Measurements from ENCODE around the gene UBXN2A.
A peak's percentile ranks its signal among the peaks of the same experiment; 100 is the strongest.

Gene UBXN2A

GRCh38 chr2:24009367-24009679 lies 69.1 kb downstream of the UBXN2A start:
- H3K27ac ChIP-seq (replicated peaks; ENCODE audit: low read length): no peak overlapping the region
- no peak overlapping the region for H3K4me3 ChIP-seq (ENCODE audit: low read length in 2 of 2)
- DNase-seq (ENCODE audit: low spot score): no peak
- H3K23ac ChIP-seq (ENCODE audit: low read depth, low read length, poor library complexity): no peak overlapping the region
- no peak overlapping the region for H4K91ac ChIP-seq (ENCODE audit: low read depth, low read length, poor library complexity)
- H2AFZ ChIP-seq (ENCODE audit: low read length): no peak overlapping the region
- no CpG with 5 or more reads among the region's 9 CpGs for WGBS, 2 donors (ENCODE audit: extremely low coverage in 2 of 2, insufficient read length in 2 of 2, insufficient replicate concordance in 1 of 2)
- H2BK5ac ChIP-seq (ENCODE audit: low read length): no peak overlapping the region
- no peak overlapping the region for H2BK12ac ChIP-seq (ENCODE audit: low read length)
- no peak overlapping the region for H3K4me2 ChIP-seq (ENCODE audit: insufficient read depth, low read length, poor library complexity, severe bottlenecking)
- no peak overlapping the region for H2BK15ac ChIP-seq (ENCODE audit: low read length)
- H3K4ac ChIP-seq (ENCODE audit: low read length): no peak overlapping the region
- H3K14ac ChIP-seq (ENCODE audit: low read length): no peak overlapping the region
- H3K18ac ChIP-seq (ENCODE audit: low read length): peak overlapping the region; percentile 88
- H3K27me3 ChIP-seq (ENCODE audit: control insufficient read depth in 3 of 3, insufficient read depth in 3 of 3, low read depth in 1 of 3, low read length in 3 of 3): peaks cover 0 to 18% (median 0%) of the 10 kb centered on the region in 3 experiments
- H4K8ac ChIP-seq (ENCODE audit: low read depth, low read length): no peak overlapping the region
- peaks cover 0 to 7% of the 10 kb centered on the region in 2 donors for H3K4me1 ChIP-seq (ENCODE audit: control insufficient read depth in 2 of 2, insufficient read depth in 1 of 2, low read depth in 1 of 2, low read length in 2 of 2)
- no peaks in the 10 kb centered on the region for H3K79me1 ChIP-seq (ENCODE audit: low read depth, low read length)
- H2AK5ac ChIP-seq (ENCODE audit: low read depth, low read length): peak overlapping the region; percentile 42
- no peaks in the 10 kb centered on the region for H3K36me3 ChIP-seq (replicated peaks in 1 of 2; ENCODE audit: control insufficient read depth in 2 of 2, insufficient read depth in 2 of 2, low read length in 2 of 2)
- H3K9ac ChIP-seq (ENCODE audit: low read depth, low read length, poor library complexity): peak overlapping the region; percentile 51
- H2BK120ac ChIP-seq (ENCODE audit: low read depth, low read length): no peak overlapping the region
- peaks cover 0 to 1% of the 10 kb centered on the region in 2 donors for H3K9me3 ChIP-seq (replicated peaks in 1 of 2; ENCODE audit: control insufficient read depth in 2 of 2, insufficient read depth in 1 of 2, low read depth in 1 of 2, low read length in 2 of 2)

- Histone ChIP-seq H3K4ac (ENCODE audit: low read length) (peak within 1 kb of the TSS; percentile 28), H3K9ac (ENCODE audit: low read depth, low read length, poor library complexity) (peak within 1 kb of the TSS; percentile 75), H3K4me3 (ENCODE audit: low read length in 2 of 2) (peak within 1 kb of the TSS in 1 of 2 donors; percentile 66), H2BK12ac (ENCODE audit: low read length) (peak within 1 kb of the TSS; percentile 60), H3K79me1 (ENCODE audit: low read depth, low read length) (no peaks in the 10 kb centered on the region), H3K23ac (ENCODE audit: low read depth, low read length, poor library complexity) (peak within 1 kb of the TSS; percentile 97), H3K27ac (replicated peaks; ENCODE audit: low read length) (no peak within 1 kb of the TSS), H3K36me3 (replicated peaks in 1 of 2; ENCODE audit: control insufficient read depth in 2 of 2, insufficient read depth in 2 of 2, low read length in 2 of 2) (no peaks in the 10 kb centered on the region), H3K9me3 (replicated peaks in 1 of 2; ENCODE audit: control insufficient read depth in 2 of 2, insufficient read depth in 1 of 2, low read depth in 1 of 2, low read length in 2 of 2) (peaks cover 0 to 1% of the 10 kb centered on the region in 2 donors), H3K4me2 (ENCODE audit: insufficient read depth, low read length, poor library complexity, severe bottlenecking) (peak within 1 kb of the TSS; percentile 72), H3K14ac (ENCODE audit: low read length) (peak within 1 kb of the TSS; percentile 76), H2BK120ac (ENCODE audit: low read depth, low read length) (peak within 1 kb of the TSS; percentile 76), H3K27me3 (ENCODE audit: control insufficient read depth in 3 of 3, insufficient read depth in 3 of 3, low read depth in 1 of 3, low read length in 3 of 3) (peaks cover 0 to 18% (median 0%) of the 10 kb centered on the region in 3 experiments), H2AFZ (ENCODE audit: low read length) (no peak within 1 kb of the TSS), H2AK5ac (ENCODE audit: low read depth, low read length) (peak within 1 kb of the TSS; percentile 59), H2BK5ac (ENCODE audit: low read length) (no peak within 1 kb of the TSS), H2BK15ac (ENCODE audit: low read length) (no peak within 1 kb of the TSS), H3K4me1 (ENCODE audit: control insufficient read depth in 2 of 2, insufficient read depth in 1 of 2, low read depth in 1 of 2, low read length in 2 of 2) (peaks cover 0 to 7% of the 10 kb centered on the region in 2 donors), H3K18ac (ENCODE audit: low read length) (peak within 1 kb of the TSS; percentile 88), H4K91ac (ENCODE audit: low read depth, low read length, poor library complexity) (no peak within 1 kb of the TSS), H4K8ac (ENCODE audit: low read depth, low read length) (no peak within 1 kb of the TSS)
- peak; percentile 9 for DNase-seq (ENCODE audit: low spot score)
- no CpG with 5 or more reads among the region's 75 CpGs for WGBS, 2 donors (ENCODE audit: extremely low coverage in 2 of 2, insufficient read length in 2 of 2, insufficient replicate concordance in 1 of 2)
These were observed 69.6 kb downstream of the UBXN2A start, which contains the start of gene MFSD2B for GRCh38 chr2:24009680-24010476. MFSD2B (plus strand) TSS chr2:24010085; CDS start chr2:24010097, 12 bp downstream.

GRCh38 chr2:24010477-24011249 lies 70.4 kb downstream of the UBXN2A start:
- peak overlapping the region; percentile 88 for H3K18ac ChIP-seq (ENCODE audit: low read length)
- H3K4me2 ChIP-seq (ENCODE audit: insufficient read depth, low read length, poor library complexity, severe bottlenecking): peak overlapping the region; percentile 72
- no peaks in the 10 kb centered on the region for H3K9me3 ChIP-seq (replicated peaks in 1 of 2; ENCODE audit: control insufficient read depth in 2 of 2, insufficient read depth in 1 of 2, low read depth in 1 of 2, low read length in 2 of 2)
- H2BK120ac ChIP-seq (ENCODE audit: low read depth, low read length): peak overlapping the region; percentile 76
- H4K8ac ChIP-seq (ENCODE audit: low read depth, low read length): no peak overlapping the region
- H2BK5ac ChIP-seq (ENCODE audit: low read length): no peak overlapping the region
- no peak overlapping the region for H2BK15ac ChIP-seq (ENCODE audit: low read length)
- H2AFZ ChIP-seq (ENCODE audit: low read length): no peak overlapping the region
- no peak overlapping the region for H3K4ac ChIP-seq (ENCODE audit: low read length)
- no peak overlapping the region for H3K27ac ChIP-seq (replicated peaks; ENCODE audit: low read length)
- peaks cover under 1 to 7% of the 10 kb centered on the region in 2 donors for H3K4me1 ChIP-seq (ENCODE audit: control insufficient read depth in 2 of 2, insufficient read depth in 1 of 2, low read depth in 1 of 2, low read length in 2 of 2)
- H3K27me3 ChIP-seq (ENCODE audit: control insufficient read depth in 3 of 3, insufficient read depth in 3 of 3, low read depth in 1 of 3, low read length in 3 of 3): peaks cover 0 to 18% (median 0%) of the 10 kb centered on the region in 3 experiments
- no peaks in the 10 kb centered on the region for H3K79me1 ChIP-seq (ENCODE audit: low read depth, low read length)
- no peak overlapping the region for H4K91ac ChIP-seq (ENCODE audit: low read depth, low read length, poor library complexity)
- H3K23ac ChIP-seq (ENCODE audit: low read depth, low read length, poor library complexity): peak overlapping the region; percentile 97
- H3K4me3 ChIP-seq (ENCODE audit: low read length in 2 of 2): peak overlapping the region in 1 of 2 donors; percentile 66
- no peaks in the 10 kb centered on the region for H3K36me3 ChIP-seq (replicated peaks in 1 of 2; ENCODE audit: control insufficient read depth in 2 of 2, insufficient read depth in 2 of 2, low read length in 2 of 2)
- H2BK12ac ChIP-seq (ENCODE audit: low read length): peak overlapping the region; percentile 60
- peak overlapping the region; percentile 76 for H3K14ac ChIP-seq (ENCODE audit: low read length)
- peak overlapping the region; percentile 59 for H2AK5ac ChIP-seq (ENCODE audit: low read depth, low read length)
- WGBS, 2 donors (ENCODE audit: extremely low coverage in 2 of 2, insufficient read length in 2 of 2, insufficient replicate concordance in 1 of 2): no CpG with 5 or more reads among the region's 37 CpGs
- peak overlapping the region; percentile 4 for H3K9ac ChIP-seq (ENCODE audit: low read depth, low read length, poor library complexity)
- DNase-seq (ENCODE audit: low spot score): no peak
